Putamen (tissue), 1 donor: Measurements from ENCODE around the gene DCBLD2.

Experiments used
- DNase-seq: peaks from one replicate; pipeline ENCODE4 v3.0.0-alpha.2; 2016; ENCODE audit warnings: low spot score

Gene DCBLD2

GRCh38 chr3:98766924-98767323, 134.6 kb downstream of the DCBLD2 start:
- no peak for DNase-seq

- DNase-seq, result no peak
Observed at GRCh38 chr3:98765721-98766120, 135.8 kb downstream of the DCBLD2 start.

GRCh38 chr3:98764472-98764884, 137.0 kb downstream of the DCBLD2 start:
- DNase-seq, result no peak

- no peak for DNase-seq
Observed at GRCh38 chr3:98763819-98764418, 137.6 kb downstream of the DCBLD2 start.

GRCh38 chr3:98763076-98763475, 138.4 kb downstream of the DCBLD2 start, which contains the start of gene ST3GAL6:
Gene ST3GAL6, plus strand, starts transcription at chr3:98763340. Its CDS starts 5,101 bp downstream, at chr3:98768441.
- DNase-seq, result no peak

- DNase-seq, result no peak
Observed at GRCh38 chr3:98761643-98762229, 139.8 kb downstream of the DCBLD2 start.

- DNase-seq, result no peak
Observed at GRCh38 chr3:98759629-98760028, 141.9 kb downstream of the DCBLD2 start.

- no peak for DNase-seq
Observed at GRCh38 chr3:98755601-98756000, 145.9 kb downstream of the DCBLD2 start.

- DNase-seq, result no peak
Observed at GRCh38 chr3:98754483-98754882, 147.0 kb downstream of the DCBLD2 start.

- DNase-seq, result no peak
Observed at GRCh38 chr3:98750276-98750919, 151.1 kb downstream of the DCBLD2 start.

GRCh38 chr3:98746882-98747281, 154.6 kb downstream of the DCBLD2 start:
- no peak for DNase-seq

GRCh38 chr3:98746122-98746521, 155.4 kb downstream of the DCBLD2 start:
- DNase-seq, result no peak
